SK-N-SH (cell line): ENCODE measurements around the gene BCO2. TPM values are rescaled to one million over a fixed set of nuclear protein-coding genes. Genes with fewer than 3 reads are reported as not detected.

Source experiments
- CTCF ChIA-PET: fragments of 300-600, 350-600 bp; formaldehyde crosslinking; extraction: SDS; loops from one replicate; lab custom pipeline; 2021; lab: Yijun Ruan, JAX
- POLR2A ChIA-PET: fragments of 350-600 bp; sonication (Branson Sonifier 250); formaldehyde crosslinking; extraction: SDS; loops from one replicate; lab custom pipeline; 2020; ENCODE audit warnings: antibody characterized with exemption, inconsistent platforms; lab: Yijun Ruan, JAX
- DNase-seq: peaks from one replicate; pipeline ENCODE4 v3.0.0; 2012
- H2AFZ ChIP-seq: fragments of 200-600 bp; sonication (generic); 2 replicates; pipeline ENCODE4 v1.8.1; 2016; ENCODE audit warnings: antibody characterized with exemption, mild to moderate bottlenecking, low read depth
- H3F3A ChIP-seq: fragments of 200-600 bp; sonication (generic); replicated peaks from 2 replicates; pipeline ENCODE3; 2016; ENCODE audit warnings: antibody characterized with exemption, mild to moderate bottlenecking; ENCODE audit not compliant: insufficient read depth
- H3K27ac ChIP-seq, 2 experiments: fragments of 200-500 bp in 1 of 2; fragments of 200-600 bp in 1 of 2; sonication (Bioruptor generic) in 1 of 2; sonication (generic), shearing (Covaris generic) in 1 of 2; 2 replicates each; pipeline versions ENCODE4 v1.5.1 to v1.6.1; 2014 to 2016; ENCODE audit warnings: low read depth in 2 of 2, inconsistent platforms in 1 of 2, low read length in 1 of 2, mild to moderate bottlenecking in 1 of 2, mixed read lengths in 1 of 2
- H3K27me3 ChIP-seq: fragments of 200-600 bp; sonication (generic), shearing (Covaris generic); 2 replicates; pipeline ENCODE4 v1.6.1; 2016; ENCODE audit warnings: mixed run types; ENCODE audit not compliant: insufficient read depth
- H3K36me3 ChIP-seq, 2 experiments: fragments of 200-500 bp in 1 of 2; fragments of 200-600 bp in 1 of 2; sonication (Bioruptor generic) in 1 of 2; sonication (generic) in 1 of 2; replicated peaks in 1 of 2; 2 replicates each; pipeline versions ENCODE3 to v1.5.1; 2014 to 2016; ENCODE audit warnings: low read length in 1 of 2, mild to moderate bottlenecking in 1 of 2; ENCODE audit not compliant: insufficient read depth in 2 of 2, control insufficient read depth in 1 of 2
- H3K4me1 ChIP-seq, 2 experiments: fragments of 200-500 bp in 1 of 2; fragments of 200-600 bp in 1 of 2; sonication (Bioruptor generic) in 1 of 2; sonication (generic), shearing (Covaris generic) in 1 of 2; 2 replicates each; pipeline versions ENCODE4 v1.5.1 to v1.6.1; 2014 to 2016; ENCODE audit warnings: low read depth in 1 of 2, low read length in 1 of 2, mixed run types in 1 of 2; ENCODE audit not compliant: insufficient read depth in 2 of 2, control insufficient read depth in 1 of 2
- H3K4me2 ChIP-seq: fragments of 200-600 bp; sonication (generic), shearing (Covaris generic); 2 replicates; pipeline ENCODE4 v1.6.1; 2017; ENCODE audit warnings: mixed run types
- H3K4me3 ChIP-seq, 2 experiments: fragments of 200-500 bp in 1 of 2; fragments of 200-600 bp in 1 of 2; sonication (Bioruptor generic) in 1 of 2; sonication (generic), shearing (Covaris generic) in 1 of 2; 2 replicates each; pipeline versions ENCODE4 v1.5.1 to v1.8.1; 2014 to 2016; ENCODE audit warnings: low read depth in 2 of 2, inconsistent platforms in 1 of 2, low read length in 1 of 2, mild to moderate bottlenecking in 1 of 2, mixed read lengths in 1 of 2, moderate library complexity in 1 of 2
- H3K79me2 ChIP-seq: fragments of 200-600 bp; sonication (generic); 2 replicates; pipeline ENCODE4 v1.8.1; 2017; ENCODE audit warnings: mild to moderate bottlenecking; ENCODE audit not compliant: insufficient read depth
- H3K9ac ChIP-seq: fragments of 200-600 bp; sonication (generic); 2 replicates; pipeline ENCODE4 v1.6.1; 2017; ENCODE audit warnings: mixed run types
- H3K9me2 ChIP-seq: fragments of 200-600 bp; sonication (generic); 2 replicates; pipeline ENCODE4 v1.6.1; 2017; ENCODE audit warnings: mixed run types
- H3K9me3 ChIP-seq: fragments of 200-600 bp; sonication (generic); 2 replicates; pipeline ENCODE4 v1.6.1; 2017; ENCODE audit warnings: mixed run types, mild to moderate bottlenecking, moderate library complexity
- H4K20me1 ChIP-seq: fragments of 200-600 bp; sonication (generic); 2 replicates; pipeline ENCODE4 v1.6.1; 2017; ENCODE audit warnings: mild to moderate bottlenecking, mixed run types; ENCODE audit not compliant: insufficient read depth
- EP300 ChIP-seq, 2 experiments: IDR thresholded peaks; 2 replicates each; pipeline versions ENCODE4 v1.4.0 to v1.6.1; 2012; ENCODE audit warnings: borderline replicate concordance in 1 of 2, low read depth in 1 of 2, low read length in 1 of 2
- FOSL2 ChIP-seq: IDR thresholded peaks from 2 replicates; pipeline ENCODE4 v1.4.0; 2012; ENCODE audit warnings: low read depth, mild to moderate bottlenecking, moderate library complexity, borderline replicate concordance
- FOXJ3 ChIP-seq: sonication (generic); formaldehyde crosslinking; IDR thresholded peaks from 2 replicates; pipeline ENCODE4 v1.5.1; 2020; ENCODE audit warnings: mild to moderate bottlenecking, missing genetic modification reagents
- FOXM1 ChIP-seq: IDR thresholded peaks from 2 replicates; pipeline ENCODE4 v1.4.0; 2012; ENCODE audit warnings: low read depth, mild to moderate bottlenecking
- JUND ChIP-seq: IDR thresholded peaks from 2 replicates; pipeline ENCODE4 v1.4.0; 2012
- MEF2A ChIP-seq: IDR thresholded peaks from 2 replicates; pipeline ENCODE4 v1.4.0; 2012; ENCODE audit warnings: low read depth, borderline replicate concordance
- NFIC ChIP-seq: IDR thresholded peaks from 2 replicates; pipeline ENCODE4 v1.4.0; 2012; ENCODE audit warnings: borderline replicate concordance
- RXRA ChIP-seq: IDR thresholded peaks from 2 replicates; pipeline ENCODE4 v1.4.0; 2012; ENCODE audit warnings: low read depth, mild to moderate bottlenecking, borderline replicate concordance
- TAF1 ChIP-seq: IDR thresholded peaks from 2 replicates; pipeline ENCODE4 v1.6.1; 2012; ENCODE audit warnings: low read depth, mild to moderate bottlenecking, low read length, moderate library complexity, borderline replicate concordance
- TCF12 ChIP-seq: IDR thresholded peaks from 2 replicates; pipeline ENCODE4 v1.4.0; 2012
- TEAD4 ChIP-seq: IDR thresholded peaks from 2 replicates; pipeline ENCODE4 v1.4.0; 2012; ENCODE audit warnings: mild to moderate bottlenecking, borderline replicate concordance; ENCODE audit not compliant: insufficient read depth
- YY1 ChIP-seq: IDR thresholded peaks from 2 replicates; pipeline ENCODE4 v1.4.0; 2012; ENCODE audit warnings: low read depth, mild to moderate bottlenecking
- whole genome bisulfite sequencing: methylation state at CpG from one replicate; pipeline ENCODE4 v1.1.6; 2017; ENCODE audit warnings: low lambda C conversion rate; 5-methylcytosine and 5-hydroxymethylcytosine counted together
- polyA plus RNA-seq, 3 experiments: library from polyadenylated mRNA; depleted of rRNA; stranded (reverse); fragments of >200 nt; gene quantifications; 2 replicates each; pipeline ENCODE4 v1.2.3, GENCODE V29; 2012
- TF ChIP-seq, protein P1 (sequence below): fragments of 150-350 bp; IDR thresholded peaks from 2 replicates; pipeline ENCODE4 v1.6.1; 2017; ENCODE audit warnings: antibody characterized with exemption, low read length, low read depth, borderline replicate concordance
- TF ChIP-seq, protein P2 (sequence below): IDR thresholded peaks from 2 replicates; pipeline ENCODE4 v1.6.1; 2012; ENCODE audit warnings: mild to moderate bottlenecking, low read depth, low read length, moderate library complexity
- TF ChIP-seq, protein P3 (sequence below): IDR thresholded peaks from 2 replicates; pipeline ENCODE4; 2012

Gene BCO2
- polyA plus RNA-seq, 1 of the 3 experiments (the other 2 are of a cell fraction) = 0.87 TPM

DNA sequence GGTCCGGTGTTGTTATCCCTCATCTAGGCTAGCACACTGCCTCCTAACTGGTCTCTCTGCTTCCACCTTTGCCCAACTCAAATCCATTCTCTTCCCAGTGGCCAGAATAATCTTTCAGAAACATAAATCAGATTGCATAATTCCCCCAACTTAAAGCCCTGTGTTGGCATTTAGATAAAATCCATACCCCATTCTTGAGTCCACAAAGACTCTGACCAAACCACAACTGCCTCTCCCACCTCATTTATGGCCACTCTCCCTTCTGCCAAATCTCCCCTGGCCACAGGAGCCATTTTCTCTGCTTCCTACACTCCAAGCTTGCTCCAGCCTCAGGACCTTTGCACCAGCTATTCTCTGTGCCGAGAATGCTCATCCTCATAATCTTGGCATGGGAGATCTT lies 48.3 kb upstream of the BCO2 start (continued):
- TF ChIP-seq YY1 = no peak
- no peak for TF ChIP-seq RXRA
- TF ChIP-seq MEF2A = no peak
- TF ChIP-seq, protein P1, sequence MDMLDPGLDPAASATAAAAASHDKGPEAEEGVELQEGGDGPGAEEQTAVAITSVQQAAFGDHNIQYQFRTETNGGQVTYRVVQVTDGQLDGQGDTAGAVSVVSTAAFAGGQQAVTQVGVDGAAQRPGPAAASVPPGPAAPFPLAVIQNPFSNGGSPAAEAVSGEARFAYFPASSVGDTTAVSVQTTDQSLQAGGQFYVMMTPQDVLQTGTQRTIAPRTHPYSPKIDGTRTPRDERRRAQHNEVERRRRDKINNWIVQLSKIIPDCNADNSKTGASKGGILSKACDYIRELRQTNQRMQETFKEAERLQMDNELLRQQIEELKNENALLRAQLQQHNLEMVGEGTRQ = no peak
- TF ChIP-seq EP300 (IDR thresholded peaks at IDR 0.05; ENCODE audit: borderline replicate concordance in 1 of 2, low read depth in 1 of 2, low read length in 1 of 2) = no peak

DNA sequence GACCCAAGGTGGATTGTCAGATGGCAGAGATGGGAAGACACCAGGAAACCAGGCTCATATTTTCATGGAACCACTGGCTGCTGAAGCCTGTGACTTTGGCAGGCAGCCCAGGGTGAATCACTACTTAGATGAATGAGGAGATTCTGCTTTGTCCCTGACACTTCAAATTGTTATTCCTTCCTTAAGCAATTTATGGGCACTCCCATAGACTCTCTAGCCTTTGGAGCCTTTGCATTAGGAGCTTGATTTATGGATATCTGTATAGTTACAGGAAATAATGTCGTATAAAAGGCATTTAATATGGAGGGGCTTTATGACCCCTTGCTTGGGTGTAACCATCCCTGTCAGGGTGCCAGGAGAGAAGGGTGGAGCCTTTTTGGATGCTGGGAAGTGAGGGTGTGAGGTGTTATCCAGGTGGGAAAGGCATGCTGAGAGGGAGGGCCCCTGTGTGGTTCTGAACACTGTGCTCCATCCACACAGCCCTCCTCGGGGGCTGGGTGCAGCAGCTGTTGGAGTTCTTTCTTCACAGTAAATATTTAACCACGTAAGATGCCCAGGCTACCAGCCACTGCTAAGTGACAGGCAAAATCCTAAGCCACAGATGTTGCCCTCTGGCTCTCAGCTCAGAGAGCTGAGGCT lies 46.7 kb upstream of the BCO2 start:
- no peaks in the 10 kb centered on the region for H3K9me3 ChIP-seq
- H2AFZ ChIP-seq = no peak overlapping the region
- ChIA-PET POLR2A (no interaction called here), CTCF (interaction anchor here (0.8 kb wide), 1 partner anchor 15 kb away, joined by 3 read pairs; no protein-coding TSS in a partner anchor)
- H3K36me3 ChIP-seq = no peaks in the 10 kb centered on the region
- H4K20me1 ChIP-seq = no peaks in the 10 kb centered on the region
- no peak overlapping the region for H3K4me3 ChIP-seq
- 35% methylated on average over 2 of the region's 3 CpGs for WGBS
- H3K79me2 ChIP-seq = no peaks in the 10 kb centered on the region
- no peak overlapping the region for H3K9ac ChIP-seq
- H3K9me2 ChIP-seq = no peaks in the 10 kb centered on the region
- H3F3A ChIP-seq = no peaks in the 10 kb centered on the region
- H3K27ac ChIP-seq = peak overlapping the region in 1 of 2 experiments; percentile 66; a peak in 2 of 4 replicates
- H3K27me3 ChIP-seq = no peaks in the 10 kb centered on the region
- peaks cover 5 to 11% of the 10 kb centered on the region in 2 experiments; a peak in 3 of 4 replicates for H3K4me1 ChIP-seq
- DNase-seq = peak; percentile 14
- TF ChIP-seq, protein P1 = no peak
- TF ChIP-seq FOXM1 = no peak
- 0 out of 2 replicates have a peak, but pooled peaks have one; percentile 52 for TF ChIP-seq YY1
- TF ChIP-seq NFIC = peak; percentile 93
- TF ChIP-seq TEAD4 = peak; percentile 27; the same call in 1 of the 2 replicates
- TF ChIP-seq, protein P2, sequence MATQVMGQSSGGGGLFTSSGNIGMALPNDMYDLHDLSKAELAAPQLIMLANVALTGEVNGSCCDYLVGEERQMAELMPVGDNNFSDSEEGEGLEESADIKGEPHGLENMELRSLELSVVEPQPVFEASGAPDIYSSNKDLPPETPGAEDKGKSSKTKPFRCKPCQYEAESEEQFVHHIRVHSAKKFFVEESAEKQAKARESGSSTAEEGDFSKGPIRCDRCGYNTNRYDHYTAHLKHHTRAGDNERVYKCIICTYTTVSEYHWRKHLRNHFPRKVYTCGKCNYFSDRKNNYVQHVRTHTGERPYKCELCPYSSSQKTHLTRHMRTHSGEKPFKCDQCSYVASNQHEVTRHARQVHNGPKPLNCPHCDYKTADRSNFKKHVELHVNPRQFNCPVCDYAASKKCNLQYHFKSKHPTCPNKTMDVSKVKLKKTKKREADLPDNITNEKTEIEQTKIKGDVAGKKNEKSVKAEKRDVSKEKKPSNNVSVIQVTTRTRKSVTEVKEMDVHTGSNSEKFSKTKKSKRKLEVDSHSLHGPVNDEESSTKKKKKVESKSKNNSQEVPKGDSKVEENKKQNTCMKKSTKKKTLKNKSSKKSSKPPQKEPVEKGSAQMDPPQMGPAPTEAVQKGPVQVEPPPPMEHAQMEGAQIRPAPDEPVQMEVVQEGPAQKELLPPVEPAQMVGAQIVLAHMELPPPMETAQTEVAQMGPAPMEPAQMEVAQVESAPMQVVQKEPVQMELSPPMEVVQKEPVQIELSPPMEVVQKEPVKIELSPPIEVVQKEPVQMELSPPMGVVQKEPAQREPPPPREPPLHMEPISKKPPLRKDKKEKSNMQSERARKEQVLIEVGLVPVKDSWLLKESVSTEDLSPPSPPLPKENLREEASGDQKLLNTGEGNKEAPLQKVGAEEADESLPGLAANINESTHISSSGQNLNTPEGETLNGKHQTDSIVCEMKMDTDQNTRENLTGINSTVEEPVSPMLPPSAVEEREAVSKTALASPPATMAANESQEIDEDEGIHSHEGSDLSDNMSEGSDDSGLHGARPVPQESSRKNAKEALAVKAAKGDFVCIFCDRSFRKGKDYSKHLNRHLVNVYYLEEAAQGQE = no peak
- no peak for TF ChIP-seq FOXJ3 (CRISPR knock-in tag)
- TF ChIP-seq EP300 (IDR thresholded peaks at IDR 0.05; ENCODE audit: borderline replicate concordance in 1 of 2, low read depth in 1 of 2, low read length in 1 of 2) = peak in 1 of 2 experiments; percentile 70; a peak in 1 of 4 replicates
- peak; percentile 73 for TF ChIP-seq TCF12
- peak; percentile 84 for TF ChIP-seq JUND
- TF ChIP-seq, protein P3, sequence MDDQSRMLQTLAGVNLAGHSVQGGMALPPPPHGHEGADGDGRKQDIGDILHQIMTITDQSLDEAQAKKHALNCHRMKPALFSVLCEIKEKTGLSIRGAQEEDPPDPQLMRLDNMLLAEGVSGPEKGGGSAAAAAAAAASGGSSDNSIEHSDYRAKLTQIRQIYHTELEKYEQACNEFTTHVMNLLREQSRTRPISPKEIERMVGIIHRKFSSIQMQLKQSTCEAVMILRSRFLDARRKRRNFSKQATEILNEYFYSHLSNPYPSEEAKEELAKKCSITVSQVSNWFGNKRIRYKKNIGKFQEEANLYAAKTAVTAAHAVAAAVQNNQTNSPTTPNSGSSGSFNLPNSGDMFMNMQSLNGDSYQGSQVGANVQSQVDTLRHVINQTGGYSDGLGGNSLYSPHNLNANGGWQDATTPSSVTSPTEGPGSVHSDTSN = peak; percentile 91
- TF ChIP-seq FOSL2 = peak; percentile 83; the same call in 1 of the 2 replicates
- TF ChIP-seq TAF1 = no peak
- H3K4me2 ChIP-seq = peak overlapping the region; percentile 41; the same call in 1 of the 2 replicates
